Activated T-cell treated with anti-CD3 and anti-CD28 coated beads, Interleukin-2, amount 50 U/mL, for 24 hours (primary cell): ENCODE results near the gene MAPK8IP1.

Source experiments
- DNase-seq: peaks from one replicate; pipeline ENCODE4 v3.0.0-alpha.2; 2020
- H3K27ac Mint-ChIP-seq: 2 replicates; pipeline ENCODE4 v1.8.0; 2020; ENCODE audit warnings: mild to moderate bottlenecking, mixed read lengths
- H3K27me3 Mint-ChIP-seq: 2 replicates; pipeline ENCODE4 v1.8.0; 2020; ENCODE audit warnings: mixed read lengths
- H3K36me3 Mint-ChIP-seq: 2 replicates; pipeline ENCODE4 v1.8.0; 2020; ENCODE audit warnings: low read depth, mixed read lengths
- H3K4me1 Mint-ChIP-seq: 2 replicates; pipeline ENCODE4 v1.8.0; 2020; ENCODE audit warnings: low read depth, mixed read lengths
- H3K4me3 Mint-ChIP-seq: 2 replicates; pipeline ENCODE4 v1.8.0; 2020; ENCODE audit warnings: mild to moderate bottlenecking, moderate library complexity, mixed read lengths
- H3K9me3 Mint-ChIP-seq: 2 replicates; pipeline ENCODE4 v1.8.0; 2020; ENCODE audit warnings: mixed read lengths

The MAPK8IP1 gene

GRCh38 chr11:45877221-45877620 lies 8.2 kb upstream of the MAPK8IP1 start:
- Mint-ChIP-seq H3K9me3 (no peaks in the 10 kb centered on the region), H3K36me3 (peaks cover 91% of the 10 kb centered on the region), H3K4me3 (no peak overlapping the region), H3K27me3 (no peaks in the 10 kb centered on the region), H3K4me1 (no peaks in the 10 kb centered on the region), H3K27ac (no peak overlapping the region)
- DNase-seq, result no peak

GRCh38 chr11:45877845-45878244 lies 7.6 kb upstream of the MAPK8IP1 start:
- no peaks in the 10 kb centered on the region for H3K9me3 Mint-ChIP-seq
- H3K4me3 Mint-ChIP-seq, result no peak overlapping the region
- no peak overlapping the region for H3K27ac Mint-ChIP-seq
- peaks cover 89% of the 10 kb centered on the region for H3K36me3 Mint-ChIP-seq
- H3K4me1 Mint-ChIP-seq, result no peaks in the 10 kb centered on the region
- no peaks in the 10 kb centered on the region for H3K27me3 Mint-ChIP-seq
- no peak for DNase-seq

- peaks cover 7% of the 10 kb centered on the region for H3K4me1 Mint-ChIP-seq
- no peak for DNase-seq
- peaks cover 70% of the 10 kb centered on the region for H3K36me3 Mint-ChIP-seq
- no peak overlapping the region for H3K4me3 Mint-ChIP-seq
- H3K27ac Mint-ChIP-seq, result no peak overlapping the region
- no peaks in the 10 kb centered on the region for H3K27me3 Mint-ChIP-seq
- no peaks in the 10 kb centered on the region for H3K9me3 Mint-ChIP-seq
Observed at GRCh38 chr11:45879803-45880686, 5.4 kb upstream of the MAPK8IP1 start.

- no peaks in the 10 kb centered on the region for H3K27me3 Mint-ChIP-seq
- H3K9me3 Mint-ChIP-seq, result no peaks in the 10 kb centered on the region
- peaks cover 9% of the 10 kb centered on the region for H3K4me1 Mint-ChIP-seq
- no peak overlapping the region for H3K4me3 Mint-ChIP-seq
- peaks cover 60% of the 10 kb centered on the region for H3K36me3 Mint-ChIP-seq
- no peak overlapping the region for H3K27ac Mint-ChIP-seq
- DNase-seq, result no peak
Observed at GRCh38 chr11:45880772-45881570, 4.5 kb upstream of the MAPK8IP1 start.

- Mint-ChIP-seq H3K36me3 (peaks cover 52% of the 10 kb centered on the region), H3K4me1 (peaks cover 9% of the 10 kb centered on the region), H3K27me3 (no peaks in the 10 kb centered on the region), H3K27ac (no peak overlapping the region), H3K9me3 (no peaks in the 10 kb centered on the region), H3K4me3 (no peak overlapping the region)
- no peak for DNase-seq
Observed at GRCh38 chr11:45881708-45882368, 3.6 kb upstream of the MAPK8IP1 start.

GRCh38 chr11:45884596-45885185 lies 760 bp upstream of the MAPK8IP1 start:
- Mint-ChIP-seq H3K9me3 (no peaks in the 10 kb centered on the region), H3K27me3 (no peaks in the 10 kb centered on the region), H3K36me3 (peaks cover 28% of the 10 kb centered on the region), H3K27ac (no peak overlapping the region), H3K4me3 (peak overlapping the region; percentile 72), H3K4me1 (peaks cover 9% of the 10 kb centered on the region)
- DNase-seq, result no peak

- no peaks in the 10 kb centered on the region for H3K9me3 Mint-ChIP-seq
- no peak for DNase-seq
- H3K4me1 Mint-ChIP-seq, result peaks cover 9% of the 10 kb centered on the region
- H3K36me3 Mint-ChIP-seq, result peaks cover 14% of the 10 kb centered on the region
- H3K4me3 Mint-ChIP-seq, result peak overlapping the region; percentile 35
- no peak overlapping the region for H3K27ac Mint-ChIP-seq
- no peaks in the 10 kb centered on the region for H3K27me3 Mint-ChIP-seq
Observed at GRCh38 chr11:45885921-45886721, 670 bp downstream of the MAPK8IP1 start.

- Mint-ChIP-seq H3K27ac (no peak overlapping the region), H3K4me1 (peaks cover 9% of the 10 kb centered on the region), H3K36me3 (peaks cover 5% of the 10 kb centered on the region), H3K27me3 (no peaks in the 10 kb centered on the region), H3K9me3 (no peaks in the 10 kb centered on the region), H3K4me3 (no peak overlapping the region)
- DNase-seq, result no peak
Observed at GRCh38 chr11:45886816-45887520, 1.5 kb downstream of the MAPK8IP1 start.

- Mint-ChIP-seq H3K4me1 (peaks cover 9% of the 10 kb centered on the region), H3K27me3 (no peaks in the 10 kb centered on the region), H3K9me3 (no peaks in the 10 kb centered on the region), H3K27ac (no peak overlapping the region), H3K36me3 (no peaks in the 10 kb centered on the region), H3K4me3 (no peak overlapping the region)
- DNase-seq, result no peak
Observed at GRCh38 chr11:45887587-45887986, 2.1 kb downstream of the MAPK8IP1 start.

- Mint-ChIP-seq H3K36me3 (no peaks in the 10 kb centered on the region), H3K27me3 (peaks cover 9% of the 10 kb centered on the region), H3K27ac (no peak overlapping the region), H3K9me3 (no peaks in the 10 kb centered on the region), H3K4me3 (no peak overlapping the region), H3K4me1 (peaks cover 8% of the 10 kb centered on the region)
- no peak for DNase-seq
Observed at GRCh38 chr11:45889555-45889954, 4.1 kb downstream of the MAPK8IP1 start.

GRCh38 chr11:45889966-45890365 lies 4.5 kb downstream of the MAPK8IP1 start:
- Mint-ChIP-seq H3K9me3 (no peaks in the 10 kb centered on the region), H3K36me3 (no peaks in the 10 kb centered on the region), H3K4me3 (no peak overlapping the region), H3K4me1 (peaks cover 4% of the 10 kb centered on the region), H3K27me3 (peaks cover 13% of the 10 kb centered on the region), H3K27ac (no peak overlapping the region)
- no peak for DNase-seq

GRCh38 chr11:45890886-45891550 lies 5.6 kb downstream of the MAPK8IP1 start:
- no peak for DNase-seq
- Mint-ChIP-seq H3K27me3 (peaks cover 21% of the 10 kb centered on the region), H3K4me3 (no peak overlapping the region), H3K4me1 (no peaks in the 10 kb centered on the region), H3K36me3 (no peaks in the 10 kb centered on the region), H3K9me3 (no peaks in the 10 kb centered on the region), H3K27ac (no peak overlapping the region)

GRCh38 chr11:45892856-45893255 lies 7.4 kb downstream of the MAPK8IP1 start:
- Mint-ChIP-seq H3K4me3 (no peak overlapping the region), H3K27me3 (peaks cover 35% of the 10 kb centered on the region), H3K36me3 (no peaks in the 10 kb centered on the region), H3K4me1 (no peaks in the 10 kb centered on the region), H3K27ac (no peak overlapping the region), H3K9me3 (no peaks in the 10 kb centered on the region)
- no peak for DNase-seq
